HG03139 (cell line): Measurements from ENCODE around the gene HLA-A.
"Not testable (repeated sequence)": the region's sequence is repeated elsewhere in the genome, so short reads cannot be mapped to it uniquely, and the experiment has no call there.

Source experiments
- ATAC-seq: cut with Tn5 transposase; IDR thresholded peaks from one replicate; pipeline ENCODE4 v1.9.1; 2021; ENCODE audit not compliant: unreplicated experiment

Gene HLA-A

GRCh38 chr6:29958921-29959320, 16.6 kb downstream of the HLA-A start:
- ATAC-seq, result no peak

DNA sequence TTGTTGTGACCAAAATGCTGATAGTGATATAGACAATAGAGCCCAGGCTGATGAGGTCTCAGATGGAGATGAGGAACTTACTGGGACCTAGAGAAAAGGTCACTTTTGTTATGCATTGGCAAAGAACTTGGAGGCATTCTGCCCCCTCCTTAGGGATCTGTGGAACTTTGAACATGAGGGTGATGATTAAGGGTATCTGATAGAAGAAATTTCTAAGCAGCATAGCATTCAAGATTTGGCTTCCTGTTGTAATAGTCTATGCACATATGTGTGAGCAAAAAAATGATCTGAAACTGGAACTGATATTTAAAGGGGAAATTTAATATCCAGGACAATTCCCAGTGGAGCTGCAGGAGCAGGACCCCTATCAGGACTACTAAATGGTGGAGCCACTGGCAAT, 17.1 kb downstream of the HLA-A start:
- no peak for ATAC-seq

DNA sequence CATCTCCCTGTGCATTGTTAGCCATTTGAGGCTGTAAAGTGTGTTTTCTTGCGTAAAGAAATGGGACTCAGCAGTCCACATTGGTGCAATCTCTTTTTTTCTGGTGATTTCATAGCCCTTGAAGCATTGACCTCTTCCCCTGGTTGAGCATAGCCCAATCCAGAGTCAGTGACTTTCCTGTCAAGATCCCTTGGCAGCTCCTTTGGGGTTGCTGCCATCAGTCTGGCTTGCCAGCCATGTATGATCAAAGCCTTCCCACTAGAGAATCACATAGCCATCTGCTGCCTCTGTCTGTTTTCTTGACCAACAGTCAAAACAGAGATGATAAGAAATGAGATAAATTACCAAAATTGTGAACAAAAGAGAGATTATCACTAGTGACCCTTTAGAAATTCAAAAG, 19.6 kb downstream of the HLA-A start:
- no peak for ATAC-seq

- ATAC-seq, result not testable (repeated sequence)
Observed at GRCh38 chr6:29963697-29964096, 21.4 kb downstream of the HLA-A start.

DNA sequence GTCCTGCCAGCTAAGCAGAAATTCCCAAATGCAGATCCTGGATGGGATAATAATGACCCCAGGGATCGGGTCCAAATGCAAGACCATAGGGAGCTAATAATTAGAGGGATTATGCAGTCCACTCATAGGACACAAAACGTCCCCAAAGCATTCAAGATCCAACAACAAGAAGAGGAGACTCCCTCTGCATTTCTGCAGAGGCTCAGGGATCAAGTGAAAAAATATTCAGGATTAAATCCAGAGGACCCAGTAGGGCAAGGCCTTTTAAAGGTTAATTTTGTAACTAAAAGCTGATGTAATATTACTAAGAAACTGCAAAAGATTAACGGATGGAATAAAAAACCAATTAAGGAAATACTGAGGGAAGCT, 22.2 kb downstream of the HLA-A start:
- no peak for ATAC-seq

- ATAC-seq, result peak; percentile 94
Observed at GRCh38 chr6:29964887-29965562, 22.7 kb downstream of the HLA-A start.

- no peak for ATAC-seq
Observed at GRCh38 chr6:29965563-29965872, 23.2 kb downstream of the HLA-A start.

- no peak for ATAC-seq
Observed at GRCh38 chr6:29965873-29966601, 23.7 kb downstream of the HLA-A start.

- no peak for ATAC-seq
Observed at GRCh38 chr6:29967379-29968010, 25.2 kb downstream of the HLA-A start.

DNA sequence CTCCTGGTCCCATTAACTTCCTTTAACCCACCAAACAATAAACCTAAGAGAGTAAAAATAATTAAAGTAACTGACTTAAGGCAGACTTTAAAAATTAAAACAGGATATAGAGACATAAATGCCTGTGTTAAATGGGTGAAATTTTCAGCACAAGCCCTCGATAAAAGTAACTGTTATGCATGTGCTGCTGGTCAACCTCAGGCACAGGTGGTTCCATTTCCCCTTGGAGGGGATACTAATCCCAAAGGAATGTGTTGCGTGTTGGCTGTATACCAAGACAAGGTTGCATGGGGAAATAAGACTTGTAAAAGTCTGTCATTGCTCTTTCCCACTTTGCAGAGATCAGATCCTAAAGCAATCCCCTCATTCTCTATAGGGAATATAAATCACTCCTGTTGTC, 25.8 kb downstream of the HLA-A start:
- ATAC-seq, result no peak

- ATAC-seq, result no peak
Observed at GRCh38 chr6:29968905-29969304, 26.6 kb downstream of the HLA-A start.

DNA sequence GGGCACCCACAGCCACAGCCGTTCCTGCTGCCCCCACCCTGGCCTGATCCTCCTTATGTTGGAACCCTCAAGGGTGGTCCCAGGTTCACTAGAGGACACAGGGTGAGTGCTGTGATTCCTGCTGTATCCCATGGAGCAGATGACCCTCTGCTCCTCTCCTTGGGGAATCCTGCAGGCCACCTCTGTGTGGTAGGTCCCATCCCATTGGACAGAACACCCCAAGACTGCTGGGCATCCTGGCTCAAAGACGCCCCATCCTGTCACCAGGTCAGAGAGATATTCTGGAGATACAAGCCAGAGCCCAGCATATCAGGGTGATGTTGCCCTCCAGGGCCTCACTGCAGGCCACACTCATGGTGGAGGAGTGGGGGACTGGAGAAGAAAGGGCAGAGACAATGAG, 28.4 kb downstream of the HLA-A start:
- no peak for ATAC-seq

DNA sequence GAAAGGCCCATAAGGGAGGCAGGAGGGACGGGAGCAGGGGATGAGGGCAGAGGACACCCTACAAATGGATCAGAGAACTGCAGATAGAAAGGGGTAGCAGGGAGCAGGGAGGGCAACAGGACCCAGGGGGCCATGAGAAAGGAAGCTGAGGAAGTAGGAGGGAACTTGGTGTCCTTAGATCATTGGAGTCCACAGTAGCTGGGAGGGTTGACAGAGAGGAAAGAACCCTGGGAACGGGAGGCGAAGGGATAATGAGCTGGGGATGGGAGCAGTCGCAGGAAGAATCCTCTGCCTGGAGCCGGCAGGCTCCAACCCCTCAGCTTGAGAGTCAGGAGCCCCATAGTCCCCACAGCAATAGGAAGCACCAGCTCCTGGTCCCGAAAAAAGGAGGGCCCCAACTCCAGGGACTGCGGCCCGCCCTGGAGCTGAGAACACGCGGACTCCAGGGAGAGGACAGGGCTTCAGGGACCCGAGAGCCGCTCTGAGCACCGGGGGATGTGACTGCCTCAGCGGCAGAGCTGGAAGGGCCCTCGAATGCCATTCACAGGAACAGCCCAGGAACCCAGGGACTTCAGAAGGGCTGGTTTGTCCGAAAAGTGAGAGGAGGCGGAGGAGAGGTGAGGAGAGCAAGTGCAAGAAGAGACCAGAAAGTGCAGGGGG, 32.7 kb downstream of the HLA-A start:
- ATAC-seq, result no peak

- ATAC-seq, result no peak
Observed at GRCh38 chr6:29975561-29975907, 33.2 kb downstream of the HLA-A start.

DNA sequence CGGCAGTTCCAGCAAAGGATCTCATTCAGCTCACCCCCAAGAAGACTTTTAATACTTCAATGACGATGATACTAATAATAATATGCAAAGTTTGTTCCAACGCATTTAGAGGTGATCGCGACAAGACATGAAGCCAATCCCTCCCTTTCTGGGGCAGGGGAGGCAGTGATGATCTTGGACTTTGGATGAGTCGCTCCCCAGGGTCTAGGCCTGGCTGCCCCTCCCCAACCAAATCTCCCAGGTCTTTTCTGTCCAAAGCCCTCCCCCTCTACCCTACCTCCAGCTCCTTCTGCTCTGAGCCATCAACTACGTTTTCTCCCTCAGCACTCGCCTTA, 33.9 kb downstream of the HLA-A start:
- no peak for ATAC-seq

DNA sequence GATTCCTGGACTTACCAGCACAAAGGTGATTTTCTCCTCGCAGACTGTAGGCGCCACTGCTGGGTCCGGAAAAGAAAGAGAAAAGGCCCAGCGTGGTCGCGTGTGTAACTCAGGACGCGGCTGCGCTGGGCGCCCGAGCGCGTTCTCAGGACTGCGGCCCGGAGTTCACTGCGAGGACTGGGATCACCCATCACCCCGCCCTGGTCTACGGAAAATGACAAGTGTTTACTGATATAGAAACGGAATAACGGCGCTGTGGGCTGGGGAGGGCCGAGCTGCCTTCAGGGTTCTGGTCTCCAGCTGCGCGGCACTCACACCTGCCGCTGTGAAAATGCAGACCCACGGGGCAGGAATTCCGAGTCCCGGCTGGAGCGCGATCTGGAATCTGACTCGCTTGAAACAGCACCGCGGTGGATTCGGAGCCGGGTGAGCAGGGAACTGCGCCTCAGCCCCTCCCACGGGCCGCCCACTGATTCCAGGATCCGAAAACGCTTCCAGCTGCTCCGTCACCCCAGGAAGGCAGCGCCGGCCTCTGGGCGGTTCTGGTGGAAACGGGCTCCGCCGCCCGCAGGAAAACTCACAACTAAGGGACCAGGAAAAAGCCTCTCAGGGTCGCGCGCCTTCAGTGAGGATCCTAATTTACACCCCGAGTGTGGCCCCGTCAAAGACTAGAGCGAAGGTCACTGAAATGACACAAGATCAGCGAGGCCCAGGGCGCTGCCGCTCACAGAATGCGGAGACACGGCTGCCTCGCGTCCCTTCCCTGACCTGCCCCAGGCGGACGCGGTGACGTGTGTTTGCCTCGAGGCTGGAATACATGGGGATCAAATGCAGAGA, 34.5 kb downstream of the HLA-A start:
- ATAC-seq, result no peak

- ATAC-seq, result no peak
Observed at GRCh38 chr6:29977425-29977727, 35.0 kb downstream of the HLA-A start.

DNA sequence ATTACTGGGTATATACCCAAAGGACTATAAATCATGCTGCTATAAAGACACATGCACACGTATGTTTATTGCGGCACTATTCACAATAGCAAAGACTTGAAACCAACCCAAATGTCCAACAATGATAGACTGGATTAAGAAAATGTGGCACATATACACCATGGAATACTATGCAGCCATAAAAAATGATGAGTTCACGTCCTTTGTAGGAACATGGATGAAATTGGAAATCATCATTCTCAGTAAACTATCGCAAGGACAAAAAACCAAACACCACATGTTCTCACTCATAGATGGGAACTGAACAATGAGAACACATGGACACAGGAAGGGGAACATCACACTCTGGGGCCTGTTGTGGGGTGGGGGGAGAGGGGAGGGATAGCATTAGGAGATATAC, 37.7 kb downstream of the HLA-A start:
- ATAC-seq, result not testable (repeated sequence)

DNA sequence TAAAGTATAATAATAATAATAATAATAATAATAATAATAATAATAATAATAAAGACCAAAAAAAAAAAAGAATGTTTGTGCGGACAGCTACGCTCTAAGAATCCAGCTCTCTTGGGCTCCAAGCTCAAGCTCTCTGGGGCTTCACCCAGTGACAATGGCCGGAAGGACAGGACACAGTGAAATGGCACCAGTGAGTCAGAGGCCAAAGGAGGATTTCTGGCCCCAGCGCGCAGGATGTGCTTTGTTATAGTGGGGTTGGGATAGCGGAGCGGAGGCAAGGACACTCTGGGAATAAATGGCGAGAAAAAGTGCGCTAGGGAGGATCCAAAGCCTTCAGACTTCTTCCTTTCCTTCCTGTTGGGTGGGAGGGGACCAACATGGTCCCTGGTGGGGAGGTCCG, 38.2 kb downstream of the HLA-A start:
- no peak for ATAC-seq

DNA sequence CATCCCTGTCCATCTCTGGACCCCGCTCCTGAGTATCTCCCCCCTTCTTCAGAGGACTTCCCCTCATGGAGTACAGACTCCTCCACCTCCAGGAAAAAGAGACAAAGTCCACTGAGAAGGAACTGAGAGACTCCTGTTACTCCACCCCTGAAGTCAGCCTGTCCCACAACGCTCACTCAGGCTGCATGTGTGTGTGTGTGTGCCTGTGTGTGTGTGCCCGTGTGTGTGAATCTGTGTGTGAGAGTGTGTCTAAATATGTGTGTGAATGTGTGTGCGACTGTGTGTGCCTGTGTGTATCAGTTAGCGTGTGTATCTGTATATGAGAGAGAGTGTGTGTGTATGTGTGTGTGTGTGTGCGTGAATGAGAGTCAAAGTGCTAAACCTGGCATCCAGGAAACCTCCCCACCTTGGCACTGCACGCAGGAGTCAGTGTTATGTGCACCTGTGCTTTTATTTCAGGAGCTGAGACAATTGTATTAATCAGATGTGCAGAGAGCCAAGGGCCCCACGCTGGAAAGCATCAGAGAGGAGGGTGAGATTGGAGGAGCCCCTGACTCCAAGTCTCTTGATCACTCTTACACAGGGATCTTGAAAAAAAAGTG, 39.0 kb downstream of the HLA-A start:
- no peak for ATAC-seq

DNA sequence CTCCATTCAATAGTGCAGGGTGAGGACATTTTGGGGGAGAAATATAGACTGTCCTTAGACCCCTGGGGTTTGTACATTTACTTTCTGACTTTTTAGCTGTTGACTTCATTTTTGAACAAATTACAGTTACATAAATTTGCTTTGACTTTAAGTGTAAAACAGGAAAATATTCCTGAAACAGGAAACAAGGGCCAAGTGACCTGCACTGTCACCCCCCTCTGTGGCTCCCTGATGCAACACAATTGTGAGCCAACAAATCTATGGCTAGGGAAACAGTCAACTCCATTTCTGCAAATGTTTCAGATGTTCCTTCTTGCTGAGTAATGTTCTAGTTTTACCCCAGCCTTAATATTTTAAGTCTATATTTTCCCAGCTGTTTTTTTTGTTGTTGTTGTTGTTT, 39.8 kb downstream of the HLA-A start:
- no peak for ATAC-seq
